WERI-Rb-1 (cell line): ENCODE measurements around the gene SH3PXD2A.

Source experiments
- DNase-seq: peaks from one replicate; pipeline ENCODE4 v3.0.0-alpha.2; 2020
- H3K27ac ChIP-seq: fragments of 250-450 bp; sonication (Bioruptor Pico); 2 replicates; pipeline ENCODE4 v1.5.1; 2020; ENCODE audit warnings: mild to moderate bottlenecking, moderate library complexity
- H3K27me3 ChIP-seq: fragments of 250-450 bp; sonication (Bioruptor Pico); 2 replicates; pipeline ENCODE4 v1.5.1; 2021; ENCODE audit warnings: mild to moderate bottlenecking, low read depth, moderate library complexity; ENCODE audit not compliant: insufficient read depth, severe bottlenecking
- H3K36me3 ChIP-seq: fragments of 250-450 bp; sonication (Bioruptor Pico); 2 replicates; pipeline ENCODE4 v1.5.1; 2020; ENCODE audit warnings: mild to moderate bottlenecking, moderate library complexity
- H3K4me3 ChIP-seq: 2 replicates; pipeline ENCODE4 v1.5.1; 2011; ENCODE audit warnings: low read depth, mild to moderate bottlenecking, control low read depth, low read length
- H3K9me3 ChIP-seq: fragments of 250-450 bp; sonication (Bioruptor Pico); 2 replicates; pipeline ENCODE4 v1.5.1; 2021; ENCODE audit warnings: mild to moderate bottlenecking, moderate library complexity; ENCODE audit not compliant: severe bottlenecking
- CTCF ChIP-seq: IDR thresholded peaks from 2 replicates; pipeline ENCODE4 v1.5.1; 2011; ENCODE audit warnings: low read depth, mild to moderate bottlenecking, control low read depth, inconsistent platforms, low read length

SH3PXD2A gene

DNA sequence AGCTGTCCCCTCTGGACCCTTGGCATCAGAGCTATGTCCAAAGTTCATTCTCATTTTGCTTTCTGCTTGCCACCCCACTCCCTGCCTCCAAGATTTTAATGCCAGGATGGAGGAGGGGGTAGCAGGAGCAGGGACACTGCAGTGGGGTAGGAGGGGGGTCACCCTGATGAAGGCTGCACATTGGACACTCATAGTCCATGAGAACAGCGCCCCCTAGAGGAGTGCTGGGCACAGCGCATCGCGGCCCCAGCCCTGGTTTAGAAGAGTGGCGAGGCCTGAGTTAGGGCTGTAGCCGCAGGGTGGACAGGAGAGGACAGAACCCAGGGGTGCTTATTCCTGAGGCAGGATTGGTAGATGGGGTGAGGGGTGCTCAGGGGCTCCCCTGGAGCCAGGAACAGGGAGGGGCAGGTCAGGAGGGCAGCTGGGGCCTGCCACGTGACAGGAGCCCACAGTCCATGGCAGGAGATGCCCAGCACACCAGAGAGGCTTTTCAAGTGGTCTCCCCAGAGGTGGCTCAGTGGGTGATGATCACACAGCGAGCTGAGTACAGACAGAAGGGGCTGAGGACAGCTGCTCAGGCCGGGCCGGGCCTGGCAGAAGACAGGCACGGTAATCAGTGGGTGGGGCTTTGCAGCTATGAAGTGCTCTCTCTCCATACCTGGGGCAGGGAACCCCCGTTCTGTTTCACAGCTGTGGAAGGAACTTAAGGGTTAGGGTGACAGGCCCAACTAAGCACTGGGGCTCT, 290.4 kb downstream of the SH3PXD2A start:
- no peak overlapping the region for H3K27ac ChIP-seq
- H3K4me3 ChIP-seq = no peak overlapping the region
- no peaks in the 10 kb centered on the region for H3K9me3 ChIP-seq
- peaks cover 2% of the 10 kb centered on the region for H3K36me3 ChIP-seq
- DNase-seq = peak; percentile 83
- TF ChIP-seq CTCF = peak; percentile 93
- no peaks in the 10 kb centered on the region for H3K27me3 ChIP-seq

- Histone ChIP-seq H3K36me3 (peaks cover 2% of the 10 kb centered on the region), H3K4me3 (no peak overlapping the region), H3K27ac (no peak overlapping the region), H3K9me3 (no peaks in the 10 kb centered on the region), H3K27me3 (no peaks in the 10 kb centered on the region)
- TF ChIP-seq CTCF = no peak
- DNase-seq = no peak
Measured at GRCh38 chr10:103564116-103564501, 291.3 kb downstream of the SH3PXD2A start.

DNA sequence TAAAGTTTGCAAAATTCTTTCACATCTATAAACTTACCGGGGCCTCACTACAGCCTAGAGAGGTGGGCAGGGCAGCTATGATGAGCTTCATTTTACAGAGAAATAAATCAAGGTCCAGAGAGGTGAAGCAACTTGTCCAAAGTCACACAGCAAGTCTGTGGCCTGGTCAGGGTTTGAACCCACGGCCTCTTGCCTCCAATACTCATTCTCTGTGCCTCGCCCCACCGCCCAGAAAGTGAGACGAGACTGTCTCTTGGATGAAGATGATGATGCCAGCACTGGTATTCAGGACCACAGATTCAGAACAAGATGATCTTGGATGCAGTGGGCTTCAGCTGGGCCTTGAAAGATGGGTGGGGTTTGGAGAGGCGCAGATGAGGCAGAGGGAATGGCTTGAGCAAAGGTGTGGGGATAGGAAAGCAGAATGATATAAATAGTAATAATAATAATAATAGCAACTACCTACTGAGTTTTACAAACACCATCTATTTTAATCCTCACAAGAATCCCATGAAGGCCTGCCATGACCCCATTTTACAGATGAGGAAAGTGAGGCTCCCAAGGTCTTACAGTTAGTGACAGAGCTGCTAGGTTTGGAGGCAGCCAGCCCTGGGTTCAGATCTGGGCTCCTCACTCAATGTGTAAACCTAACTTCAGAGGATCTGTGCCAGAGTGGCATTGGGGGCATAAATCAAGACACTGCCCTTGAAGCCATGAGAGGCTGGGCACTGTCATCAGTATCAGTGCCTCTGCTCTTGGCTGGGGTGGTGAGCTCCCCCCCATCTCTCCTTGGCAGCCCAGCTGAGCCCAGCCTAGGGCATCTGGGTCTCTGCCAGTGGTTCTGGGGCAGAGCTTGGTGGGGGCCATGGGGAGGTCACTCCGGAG, 291.9 kb downstream of the SH3PXD2A start:
- H3K27me3 ChIP-seq = no peaks in the 10 kb centered on the region
- no peak for DNase-seq

GRCh38 chr10:103562383-103562782, 293.0 kb downstream of the SH3PXD2A start:
- no peaks in the 10 kb centered on the region for H3K9me3 ChIP-seq
- no peak for TF ChIP-seq CTCF
- no peak overlapping the region for H3K27ac ChIP-seq
- H3K4me3 ChIP-seq = no peak overlapping the region
- no peaks in the 10 kb centered on the region for H3K27me3 ChIP-seq
- H3K36me3 ChIP-seq = peaks cover 5% of the 10 kb centered on the region
- no peak for DNase-seq

More for the DNA sequence above, 291.9 kb downstream of the SH3PXD2A start:
- TF ChIP-seq CTCF = no peak
- Histone ChIP-seq H3K36me3 (peaks cover 2% of the 10 kb centered on the region), H3K9me3 (no peaks in the 10 kb centered on the region), H3K4me3 (no peak overlapping the region), H3K27ac (no peak overlapping the region)

GRCh38 chr10:103560886-103561285, 294.5 kb downstream of the SH3PXD2A start:
- H3K4me3 ChIP-seq = no peak overlapping the region
- TF ChIP-seq CTCF = no peak
- peaks cover 5% of the 10 kb centered on the region for H3K36me3 ChIP-seq
- H3K27me3 ChIP-seq = no peaks in the 10 kb centered on the region
- no peak for DNase-seq
- no peak overlapping the region for H3K27ac ChIP-seq
- no peaks in the 10 kb centered on the region for H3K9me3 ChIP-seq
